Hypothalamus (tissue), 51 donors: ENCODE results near the gene SPRED1.
A peak's percentile ranks its signal among the peaks of the same experiment; 100 is the strongest.
"Not testable (repeated sequence)": the region's sequence is repeated elsewhere in the genome, so short reads cannot be mapped to it uniquely, and the experiment has no call there.

Source experiments
- DNase-seq, 51 donors: peaks; one replicate each; lab custom pipeline; 2025; lab: John Stamatoyannopoulos, UW

SPRED1 gene

DNA sequence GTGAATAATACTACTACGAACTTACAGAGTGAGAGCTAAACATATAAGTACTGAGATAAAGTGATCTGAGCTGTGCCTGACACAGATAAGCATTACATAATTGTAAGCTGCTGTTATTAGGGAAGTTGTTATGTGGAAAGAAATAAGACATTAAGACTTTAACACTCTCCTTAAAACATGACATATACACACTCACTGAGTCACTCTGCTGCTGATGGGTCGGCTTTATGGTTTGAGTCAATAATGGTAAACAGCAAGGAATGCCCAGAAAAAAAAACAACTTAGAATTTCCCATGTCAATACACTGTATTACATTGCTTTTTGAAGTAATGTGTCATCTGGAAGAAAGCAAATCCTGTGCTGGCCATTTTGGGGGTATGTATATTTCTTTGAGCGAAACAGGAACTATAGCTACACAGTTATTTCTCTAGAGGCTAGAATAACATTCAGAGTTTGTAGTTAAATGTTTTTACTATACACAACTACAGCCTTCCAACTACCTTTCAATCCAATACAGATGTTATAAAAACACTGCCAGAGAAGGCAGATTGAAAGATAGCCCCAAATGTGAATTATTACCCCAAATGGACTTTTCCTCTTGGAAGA is 22.8 kb upstream of the SPRED1 start:
- DNase-seq, result no peak

DNA sequence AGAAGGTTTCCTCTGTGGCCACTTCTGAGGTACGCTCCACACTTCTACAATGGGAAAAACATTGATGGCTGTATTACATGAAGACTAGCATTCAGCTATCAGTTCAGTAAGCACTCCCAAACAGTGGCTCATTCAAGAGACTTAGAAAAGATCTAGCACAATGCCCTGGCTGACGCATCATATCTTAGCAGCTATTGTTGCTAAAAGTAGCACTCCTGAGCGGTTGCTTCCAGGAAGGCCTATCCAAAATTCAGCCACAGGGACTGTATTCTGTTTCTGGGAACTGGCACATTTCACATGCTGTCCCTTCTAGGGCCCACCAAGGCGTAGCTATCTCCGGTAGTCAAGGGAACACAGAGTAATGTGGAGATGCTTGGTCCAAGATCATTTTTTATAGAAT is 21.2 kb upstream of the SPRED1 start:
- DNase-seq, result peak in 11 of 51 donors; percentile 3 to 49 (median 15)

DNA sequence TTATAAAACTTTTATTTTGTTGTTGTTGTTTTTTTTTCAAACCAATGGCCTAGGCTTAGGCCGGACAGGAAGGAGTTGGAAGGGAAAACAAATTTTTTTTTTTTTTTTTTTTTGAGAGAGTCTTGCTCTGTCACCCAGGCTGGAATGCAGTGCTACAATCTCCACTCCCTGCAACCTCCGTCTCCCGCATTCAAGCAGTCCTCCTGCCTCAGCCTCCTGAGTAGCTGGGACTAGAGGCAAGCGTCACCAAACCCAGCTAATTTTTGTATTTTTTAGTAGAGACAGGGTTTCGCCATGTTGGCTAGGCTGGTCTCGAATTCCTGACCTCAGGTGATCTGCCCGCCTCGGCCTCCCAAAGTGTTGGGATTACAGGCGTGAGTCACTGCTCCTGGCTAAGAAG is 15.6 kb upstream of the SPRED1 start:
- DNase-seq, result not testable (repeated sequence)

DNA sequence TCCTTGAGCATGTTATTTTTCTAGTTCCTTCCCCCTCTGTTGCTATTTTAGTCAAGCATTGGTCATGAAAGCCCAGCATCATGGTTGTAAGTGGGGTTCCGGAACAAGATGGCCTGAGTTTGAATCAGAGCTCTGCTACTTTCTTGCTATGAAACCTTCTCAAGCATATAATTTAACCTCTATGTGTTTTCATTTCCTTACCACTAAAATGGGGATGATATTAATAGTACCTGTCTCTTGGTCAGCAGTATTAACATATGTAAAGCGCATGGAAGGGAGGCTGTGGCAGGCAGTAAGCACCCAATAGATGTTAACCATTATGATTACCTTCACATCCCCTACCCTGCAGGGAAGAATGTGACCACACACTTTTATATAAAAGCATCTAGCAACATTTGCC is 14.3 kb upstream of the SPRED1 start:
- DNase-seq, result no peak

DNA sequence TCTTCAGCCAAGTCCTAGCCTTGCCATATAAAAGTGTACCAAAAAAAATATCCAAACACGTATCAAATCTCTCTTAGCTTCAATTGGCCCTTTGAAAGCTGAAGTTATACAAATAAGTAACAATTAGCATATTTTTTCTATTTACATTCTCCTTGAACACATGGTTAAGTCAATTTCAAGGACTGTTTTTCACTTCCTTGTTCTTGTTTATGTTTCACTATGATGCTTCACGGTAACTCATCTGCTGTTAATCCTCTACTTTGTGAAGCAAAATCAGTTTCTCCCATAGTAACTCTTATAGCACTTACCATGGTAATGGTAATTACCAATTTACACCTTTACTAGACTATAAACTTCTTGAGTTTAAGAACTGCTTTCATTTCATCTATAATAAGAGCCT is 10.6 kb upstream of the SPRED1 start:
- no peak for DNase-seq

DNA sequence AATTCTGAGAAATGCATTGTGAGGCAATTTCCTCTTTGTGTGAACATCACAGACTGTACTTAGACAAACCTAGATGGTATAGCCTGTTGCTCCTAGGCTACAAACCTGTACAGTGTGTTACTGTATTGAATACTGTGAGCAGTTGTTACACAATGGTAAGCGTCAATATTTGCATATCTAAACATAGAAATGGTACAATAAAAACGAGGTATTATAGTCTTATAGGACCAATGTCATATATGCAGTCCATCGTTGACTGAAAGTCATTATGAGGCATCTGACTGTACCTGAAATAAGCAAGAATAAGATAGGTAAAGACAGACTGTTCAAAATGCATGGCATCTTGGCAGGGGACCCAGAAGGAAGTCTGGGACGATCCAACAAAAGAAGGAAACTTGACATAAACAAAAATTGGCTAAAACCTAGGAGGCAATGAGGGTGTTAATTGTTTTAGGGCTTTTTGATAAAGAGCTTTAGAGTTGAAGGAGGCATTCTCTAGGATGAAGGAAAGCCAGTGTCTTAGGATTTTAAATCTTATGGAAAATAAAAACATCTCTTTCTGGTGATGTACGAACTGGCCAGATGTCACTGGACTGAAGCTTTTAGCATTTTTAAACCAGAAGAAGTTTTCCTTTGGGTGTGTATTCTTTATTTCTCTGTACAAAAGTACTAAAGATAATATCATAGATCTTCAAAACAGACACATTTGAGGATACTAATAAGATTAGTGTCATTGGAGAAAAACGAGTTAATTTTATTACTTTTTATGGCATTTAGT is 9.2 kb upstream of the SPRED1 start:
- DNase-seq, result no peak

DNA sequence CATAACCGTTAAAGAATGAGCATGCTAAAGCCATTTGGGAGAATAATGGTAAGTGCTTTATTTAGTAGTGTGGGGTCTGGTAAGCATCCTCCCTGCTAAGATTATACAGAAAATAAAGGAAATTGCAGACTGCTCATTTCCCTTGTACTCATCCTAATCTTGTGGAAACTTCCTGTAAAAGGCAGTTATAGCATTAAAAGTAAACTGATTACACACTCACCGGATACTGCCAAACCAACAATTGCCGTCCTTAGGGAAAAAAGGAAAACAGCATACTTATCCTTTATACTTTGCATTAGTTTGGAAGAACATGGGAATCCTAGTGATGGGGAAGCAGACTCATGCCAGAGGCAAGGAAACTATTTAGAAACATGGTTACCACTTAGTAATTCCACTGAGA is 5.3 kb upstream of the SPRED1 start:
- no peak for DNase-seq

DNA sequence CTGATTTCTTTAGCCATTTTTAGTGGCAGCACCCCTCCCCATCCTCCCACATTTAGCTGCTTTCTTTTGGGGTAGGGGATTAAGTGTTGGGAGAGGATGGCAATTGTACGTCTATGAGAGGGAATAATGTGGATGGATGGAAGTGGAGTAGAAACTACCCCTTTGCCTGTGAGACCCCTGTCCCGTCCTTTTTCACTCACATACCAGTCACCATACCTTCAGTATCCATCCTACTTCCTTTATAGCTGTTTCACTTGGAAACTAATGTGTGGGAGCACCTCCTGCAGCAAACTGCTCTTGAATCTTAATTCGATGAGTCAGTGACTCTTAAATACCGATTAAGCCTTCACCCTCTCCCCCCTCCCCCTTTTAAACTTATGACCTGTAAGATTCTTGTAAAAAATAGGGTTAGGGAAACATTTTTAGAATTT is 730 bp downstream of the SPRED1 start:
- DNase-seq, result peak in 2 of 51 donors; percentile 26 to 64

DNA sequence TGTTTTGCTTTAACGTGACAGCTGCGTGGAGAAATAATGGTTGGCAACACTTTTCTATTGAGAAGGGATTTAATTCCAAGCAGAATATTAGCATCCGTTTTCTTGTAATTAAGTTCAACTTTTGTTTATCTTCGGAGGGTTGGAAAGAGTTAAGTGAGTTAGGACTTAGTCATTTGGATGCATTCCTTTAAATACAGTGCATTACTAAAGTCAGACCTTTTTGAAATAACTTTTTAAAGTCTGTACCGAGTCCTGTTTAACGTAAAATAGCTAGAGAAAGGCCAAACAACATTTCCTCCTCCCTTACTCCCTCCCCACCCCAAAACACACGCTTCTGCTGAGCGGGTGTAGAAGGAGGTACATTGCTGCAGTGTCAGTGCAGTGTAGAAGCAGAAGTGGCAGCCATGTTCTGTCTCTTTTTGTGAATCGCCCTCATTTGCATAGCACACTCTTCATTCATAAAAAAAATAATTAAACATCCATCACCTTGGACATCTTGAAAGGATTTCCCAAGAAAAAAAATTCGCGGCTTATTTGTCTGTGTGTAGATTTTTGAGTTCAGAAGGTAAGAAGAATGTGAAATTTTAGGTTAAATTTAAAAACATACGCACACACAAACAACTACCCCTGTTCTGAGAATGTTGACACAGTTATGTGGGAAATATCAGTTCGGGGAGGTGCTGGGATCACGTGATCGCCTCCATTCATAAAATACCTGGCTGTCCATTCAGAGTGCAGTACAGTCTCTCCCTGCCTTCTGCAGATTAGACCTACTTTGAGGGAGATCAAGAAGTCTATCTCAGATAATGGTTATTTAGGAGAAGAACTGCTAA is 1.6 kb downstream of the SPRED1 start:
- peak in 29 of 51 donors; percentile 4 to 89 (median 19) for DNase-seq

DNA sequence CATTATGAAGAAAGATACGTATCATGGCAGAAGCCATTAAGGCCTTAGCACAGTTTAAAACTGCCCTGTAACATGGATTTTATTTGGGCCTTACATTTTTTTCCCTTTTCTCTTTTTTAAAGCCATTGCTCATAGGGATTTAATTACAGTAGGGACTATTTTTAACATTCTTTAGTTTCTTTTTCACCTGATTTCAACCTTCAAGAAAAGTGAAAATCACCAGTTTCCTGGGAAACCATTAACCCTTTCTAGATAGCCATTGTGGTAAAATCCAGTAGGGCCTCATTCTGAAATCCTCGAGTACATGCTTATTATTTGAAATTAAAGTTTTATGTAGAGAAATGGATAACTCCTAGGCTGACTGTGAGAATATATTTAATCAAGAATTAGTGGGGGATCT is 3.1 kb downstream of the SPRED1 start:
- DNase-seq, result no peak

DNA sequence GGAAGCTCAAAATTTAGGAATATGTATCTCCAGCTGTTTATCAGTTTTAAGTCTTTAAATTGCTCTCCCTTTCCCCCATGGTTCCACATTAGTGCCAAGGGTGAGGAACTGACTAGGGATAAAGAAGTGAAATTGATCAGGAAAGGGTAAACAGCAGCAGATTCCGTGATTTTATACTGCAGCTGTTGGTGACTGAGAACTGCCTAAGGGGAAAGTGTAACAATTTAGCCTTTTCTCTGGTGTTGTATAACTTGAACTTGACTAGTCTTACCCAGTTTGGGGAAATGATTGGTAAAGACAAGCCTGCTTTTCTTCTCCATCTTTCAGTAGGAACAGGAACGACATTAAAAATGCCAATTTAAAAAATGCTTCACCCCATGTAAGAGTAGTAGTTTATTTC is 5.0 kb downstream of the SPRED1 start:
- peak in 1 of 51 donors; percentile 23 for DNase-seq

DNA sequence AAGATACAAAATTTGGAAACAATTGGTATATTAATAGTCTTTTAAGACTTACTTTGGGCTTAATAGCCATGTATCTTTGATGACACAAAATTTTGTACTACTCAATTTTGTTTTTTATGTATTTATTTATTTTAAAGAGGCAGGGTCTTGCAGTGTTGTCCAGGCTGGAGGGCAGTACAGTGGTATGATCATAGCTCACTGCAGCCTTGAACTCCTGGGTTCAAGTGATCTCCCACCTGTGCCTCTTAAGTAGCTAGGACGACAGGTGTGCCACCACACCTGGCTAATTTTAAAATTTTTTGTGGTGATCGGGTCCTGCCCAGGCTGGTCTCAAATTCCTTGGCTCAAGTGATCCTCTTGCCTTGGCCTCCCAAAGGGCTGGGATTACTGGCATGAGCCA is 6.5 kb downstream of the SPRED1 start:
- DNase-seq, result no peak

DNA sequence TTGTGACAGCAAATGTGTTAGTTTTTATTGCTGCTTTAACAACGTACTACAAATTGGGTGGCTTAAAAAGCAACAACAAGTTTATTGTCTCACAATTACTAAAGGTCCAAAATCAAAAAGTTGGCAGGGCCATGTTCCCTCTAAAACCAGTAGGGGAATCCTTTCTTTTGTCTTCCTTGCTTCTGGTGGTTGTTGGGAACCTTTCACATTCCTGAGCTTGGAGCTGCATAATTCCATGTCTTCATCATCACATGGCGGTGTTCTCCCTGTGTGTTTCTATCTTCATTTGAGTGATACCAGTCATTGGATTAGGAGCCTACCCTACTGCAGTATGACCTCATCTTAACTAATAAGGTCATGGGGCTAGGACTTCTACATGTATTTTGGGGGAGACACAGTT is 7.4 kb downstream of the SPRED1 start:
- DNase-seq, result no peak

DNA sequence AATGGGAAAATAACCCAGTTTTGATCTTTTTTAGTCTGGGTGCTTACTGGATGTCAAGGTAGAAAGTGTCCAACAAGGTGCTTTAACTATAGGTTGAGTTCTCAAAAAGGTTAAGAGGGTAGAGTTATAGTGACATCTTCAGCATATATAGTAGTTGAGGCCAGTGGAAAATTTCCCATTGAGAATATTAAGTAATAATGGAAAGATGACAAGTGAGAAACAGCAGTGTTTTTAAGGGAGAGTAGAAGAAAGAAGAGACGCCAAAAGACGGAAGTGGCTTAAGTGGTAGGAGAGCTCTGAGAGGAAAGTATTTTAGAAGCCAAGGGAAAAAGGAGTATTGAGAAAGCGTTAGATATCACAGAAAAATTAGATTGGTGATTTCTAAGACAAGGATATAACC is 10.6 kb downstream of the SPRED1 start:
- DNase-seq, result no peak

DNA sequence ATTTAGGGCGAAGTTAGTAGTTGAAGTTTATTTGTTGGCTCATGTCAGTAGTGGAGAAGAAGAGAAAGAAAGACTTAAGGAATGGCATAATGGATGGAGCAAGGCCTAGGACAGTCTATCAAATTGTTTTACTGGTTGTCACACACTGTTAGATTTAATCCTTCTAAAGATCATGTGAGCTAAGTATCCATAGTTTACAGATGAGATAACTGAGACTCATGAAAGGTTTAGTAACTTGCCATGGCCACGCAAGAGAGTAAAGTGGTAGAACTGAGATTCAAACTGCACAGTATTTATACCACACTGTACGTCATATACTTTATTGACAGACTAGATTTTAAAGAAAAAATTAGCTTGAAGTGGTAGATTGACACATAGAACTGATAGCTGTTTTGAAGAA is 11.4 kb downstream of the SPRED1 start:
- no peak for DNase-seq

DNA sequence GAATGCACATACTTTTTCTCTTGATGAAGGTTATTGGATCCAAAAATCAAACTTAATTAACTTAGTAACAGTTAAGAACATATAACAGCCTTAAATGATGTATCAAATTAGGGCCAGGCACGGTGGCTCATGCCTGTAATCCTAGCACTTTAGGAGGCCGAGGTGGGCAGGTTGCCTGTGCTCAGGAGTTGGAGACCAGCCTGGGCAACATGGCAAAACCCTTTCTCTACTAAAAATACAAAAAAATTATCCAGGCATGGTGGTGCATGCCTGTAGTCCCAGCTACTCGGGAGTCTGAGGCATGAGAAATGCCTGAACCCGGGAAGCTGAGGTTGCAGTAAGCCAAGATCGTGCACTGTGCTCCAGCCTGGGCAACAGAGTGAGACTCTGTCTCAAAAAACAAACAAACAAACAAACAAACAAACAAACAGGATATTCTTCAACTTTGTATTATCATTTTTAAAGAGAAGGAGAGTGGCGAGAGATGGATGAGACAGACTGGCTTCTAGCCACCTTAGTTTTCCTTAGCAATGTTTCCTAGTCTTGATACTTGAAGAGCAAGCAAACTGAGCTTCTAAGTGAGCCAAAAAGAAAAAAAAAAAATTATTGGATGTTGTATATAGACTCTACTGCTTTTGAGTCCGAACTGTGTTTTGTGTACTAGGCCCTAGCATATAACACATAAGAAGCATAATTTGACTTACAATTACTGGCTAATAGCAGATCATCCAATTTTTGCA is 13.8 kb downstream of the SPRED1 start:
- DNase-seq, result peak in 6 of 51 donors; percentile 1 to 35 (median 6)

DNA sequence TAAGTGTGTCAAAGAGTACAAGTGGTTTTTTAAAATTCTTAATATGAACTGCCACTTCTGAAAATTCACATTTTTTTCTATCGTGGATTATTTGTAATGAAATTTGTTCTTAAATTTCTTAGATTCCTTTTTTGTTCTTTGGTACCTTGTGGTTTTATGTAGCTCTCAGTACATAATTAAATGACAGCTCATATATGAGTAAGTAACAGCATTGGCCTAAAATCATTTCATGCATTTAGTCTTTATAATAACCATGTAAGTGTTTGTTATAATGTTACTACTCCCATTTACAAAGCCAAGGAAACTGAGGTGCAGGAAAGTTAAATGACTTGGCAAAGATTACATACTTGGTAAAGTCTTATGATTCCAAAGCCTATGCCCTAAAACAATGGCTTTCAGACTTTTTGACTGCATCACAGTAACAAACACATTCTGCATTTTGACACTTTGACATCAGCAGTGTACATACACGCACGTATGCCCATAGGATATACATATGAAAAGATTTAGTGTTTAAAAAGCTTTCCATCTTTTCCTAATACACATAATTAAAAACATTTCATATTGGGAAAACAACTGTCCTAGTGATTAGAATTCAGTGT is 14.9 kb downstream of the SPRED1 start:
- DNase-seq, result no peak

DNA sequence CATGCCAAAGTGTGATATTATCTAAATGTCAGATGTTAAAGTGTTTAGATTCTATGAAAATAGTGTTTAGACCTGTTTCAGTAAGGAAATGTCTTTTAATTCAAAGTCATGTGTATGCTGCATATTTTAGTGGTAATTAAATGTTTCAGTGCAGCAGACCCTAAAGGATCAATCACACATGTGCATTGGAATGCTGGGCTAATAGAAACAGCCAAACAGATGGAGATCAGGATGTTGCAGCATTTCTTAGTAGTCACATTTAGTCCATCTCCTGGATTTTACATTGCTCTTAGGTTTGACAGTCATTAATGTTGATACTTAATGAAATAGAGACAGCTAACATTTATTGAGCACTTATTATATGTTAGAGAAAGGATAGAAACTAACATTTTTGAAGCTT is 18.5 kb downstream of the SPRED1 start:
- DNase-seq, result no peak

DNA sequence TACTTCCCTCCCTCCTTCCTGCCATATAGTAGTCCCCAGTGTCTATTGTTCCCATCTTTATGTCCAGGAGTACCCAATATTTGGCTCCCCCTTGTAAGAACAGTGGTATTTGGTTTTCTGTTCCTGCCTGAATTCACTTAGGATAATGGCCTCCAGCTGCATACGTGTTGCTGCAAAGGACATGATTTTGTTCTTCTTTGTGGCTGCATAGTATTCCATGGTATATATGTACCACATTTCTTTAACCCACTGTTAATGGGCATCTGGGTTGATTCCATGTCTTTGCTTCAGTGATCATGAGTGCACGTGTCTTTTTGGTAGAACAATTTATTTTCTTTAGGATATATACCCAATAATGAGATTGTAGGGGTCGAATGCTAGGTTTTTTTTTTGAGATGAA is 19.3 kb downstream of the SPRED1 start:
- DNase-seq, result no peak

DNA sequence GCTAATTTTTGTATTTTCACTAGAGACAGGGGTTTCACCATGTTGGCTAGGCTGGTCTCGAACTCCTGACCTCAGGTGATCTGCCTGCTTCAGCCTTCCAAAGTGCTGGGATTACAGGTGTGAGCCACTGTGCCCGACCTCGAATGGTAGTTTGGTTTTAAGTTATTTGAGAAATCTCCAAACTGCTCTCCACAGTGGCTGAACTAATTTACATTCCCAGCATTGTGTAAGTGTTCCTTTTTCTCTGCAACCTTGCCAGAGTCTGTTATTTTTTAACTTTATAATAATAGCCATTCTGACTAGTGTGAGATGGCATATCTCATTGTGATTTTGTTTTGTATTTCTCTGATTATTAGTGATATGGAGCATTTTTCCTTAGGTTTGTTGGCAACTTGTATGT is 19.8 kb downstream of the SPRED1 start:
- DNase-seq, result not testable (repeated sequence)
